CD4-positive, alpha-beta T cell treated with Interleukin-17A for 1 hour (primary cell): ENCODE results near the gene BRAT1.

Source experiments
- DNase-seq: peaks from one replicate; pipeline ENCODE4 v3.0.0-alpha.2; 2020

BRAT1 gene

DNA sequence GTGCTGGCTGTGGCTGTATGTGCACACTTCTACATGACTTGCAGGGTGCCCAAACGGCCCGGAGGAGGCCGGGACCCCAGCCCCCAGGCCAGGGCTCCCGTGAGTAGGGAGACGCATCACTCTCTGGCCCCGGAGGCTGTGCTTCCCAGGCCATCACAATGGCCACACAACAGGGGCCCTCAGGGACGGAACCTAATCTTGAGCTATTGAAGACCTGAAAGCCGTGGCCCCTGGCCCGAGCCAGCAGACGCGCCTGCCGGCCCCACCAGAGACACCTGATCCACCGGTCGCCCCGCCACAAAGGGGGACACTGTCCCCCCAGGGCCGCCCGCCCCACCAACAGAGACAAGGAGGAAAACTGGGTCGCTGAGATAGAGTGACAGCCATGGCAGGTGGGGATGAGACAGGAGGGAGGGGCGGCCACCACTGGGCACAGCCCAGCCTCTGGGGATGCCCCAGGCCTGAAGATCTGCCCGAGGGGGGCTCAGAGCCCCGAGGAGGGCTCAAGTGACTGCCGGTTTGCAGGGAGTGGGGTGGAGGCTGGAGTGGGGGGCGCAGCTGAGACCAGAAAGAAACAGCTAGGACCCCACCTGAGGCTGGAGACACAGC, 45.9 kb downstream of the BRAT1 start:
- no peak for DNase-seq

DNA sequence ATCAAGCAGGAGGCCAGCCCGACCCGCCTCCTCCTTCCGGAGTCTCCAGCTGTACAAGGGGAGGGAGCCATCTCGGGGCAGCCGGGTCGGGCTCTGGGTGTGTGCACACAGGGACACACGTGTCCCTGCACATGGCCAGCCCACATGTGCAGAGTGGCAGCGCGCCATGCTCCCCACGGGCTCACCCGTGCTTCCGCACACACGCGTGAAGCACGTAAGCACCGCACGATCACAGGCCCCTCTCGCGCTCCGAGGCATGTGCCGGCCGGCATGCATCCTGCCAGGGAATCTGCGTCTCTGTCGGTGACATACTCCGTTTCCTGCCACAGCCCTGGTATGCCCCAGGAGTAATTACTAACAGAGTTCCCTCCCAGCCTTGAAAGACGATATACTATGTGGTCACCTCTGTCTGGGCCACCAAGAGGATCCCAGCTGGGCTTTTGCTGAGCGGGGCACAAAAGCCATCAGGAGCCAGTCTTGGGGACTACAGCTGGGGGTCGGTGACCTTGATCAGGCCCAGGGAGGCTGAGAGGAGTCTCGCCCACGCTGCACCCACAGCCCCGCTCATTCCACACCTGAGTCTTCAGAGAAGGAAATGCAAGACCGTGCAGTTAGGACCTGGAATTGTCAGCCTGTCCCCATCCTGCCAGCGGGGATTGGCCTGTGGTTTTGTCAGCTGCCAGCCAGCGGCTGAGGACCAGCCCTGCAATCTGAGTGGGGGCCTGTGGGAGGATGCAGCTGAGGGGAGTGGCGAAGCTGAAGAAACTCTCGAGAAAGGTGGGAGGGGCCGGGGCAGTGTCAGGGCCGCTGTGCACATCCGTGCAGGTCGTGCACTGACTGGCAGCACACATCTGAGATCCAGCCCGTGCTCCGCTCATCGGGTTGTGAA, 46.8 kb downstream of the BRAT1 start:
- DNase-seq: peak; percentile 85

DNA sequence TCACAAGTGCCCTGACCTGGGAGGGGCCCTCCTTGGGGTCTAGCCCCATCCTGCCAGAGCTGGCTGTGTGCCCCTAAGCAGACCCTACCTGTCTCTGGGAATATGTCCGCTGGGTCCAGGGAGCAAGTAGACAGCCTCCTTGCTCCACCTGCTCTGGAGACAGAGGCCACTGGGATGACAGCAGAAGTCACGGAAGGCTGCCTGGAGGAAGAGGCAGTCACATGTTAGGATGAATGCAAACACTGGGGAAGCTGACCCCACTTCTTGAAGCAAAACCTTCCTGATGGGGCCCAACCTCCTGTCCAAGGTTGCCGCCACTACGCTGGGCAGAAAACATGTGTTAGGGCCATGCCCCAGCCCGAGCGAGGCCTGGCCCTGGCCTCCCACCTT, 47.4 kb downstream of the BRAT1 start:
- DNase-seq: no peak

DNA sequence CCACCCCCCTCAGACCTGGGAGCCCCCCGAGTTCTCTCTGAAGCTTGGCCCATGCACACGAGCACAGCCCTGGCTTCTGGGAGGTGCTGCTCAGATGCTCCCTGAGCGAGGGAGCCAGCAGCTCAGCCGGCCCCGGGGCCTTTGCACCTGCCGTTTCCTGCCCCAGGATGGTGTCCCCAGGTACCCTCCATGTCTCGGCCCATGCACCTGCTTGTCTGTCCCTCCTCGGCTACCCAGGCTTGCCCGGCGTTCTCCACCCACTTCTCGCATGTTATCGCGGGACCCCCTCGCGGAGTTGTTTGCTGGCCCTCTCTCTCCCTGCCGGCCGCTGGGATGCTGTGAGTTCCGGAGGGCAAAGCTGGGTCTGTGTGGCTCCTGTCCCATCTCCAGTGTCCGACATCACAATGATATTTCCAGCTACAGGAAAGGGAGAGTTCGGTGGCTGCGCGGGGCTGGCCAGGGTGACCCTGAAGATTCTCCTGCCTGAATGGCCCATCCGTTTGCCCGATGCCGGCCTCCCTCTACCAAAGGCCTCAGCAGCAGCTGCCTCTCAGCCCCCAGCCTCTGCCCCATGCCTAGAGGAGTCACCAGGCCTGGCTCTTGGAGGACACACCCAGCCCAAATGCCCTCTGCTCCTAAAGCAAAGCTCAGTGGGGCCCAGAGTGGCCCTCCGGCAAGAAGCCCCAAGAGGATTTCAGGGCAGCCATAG, 48.0 kb downstream of the BRAT1 start:
- DNase-seq: no peak

DNA sequence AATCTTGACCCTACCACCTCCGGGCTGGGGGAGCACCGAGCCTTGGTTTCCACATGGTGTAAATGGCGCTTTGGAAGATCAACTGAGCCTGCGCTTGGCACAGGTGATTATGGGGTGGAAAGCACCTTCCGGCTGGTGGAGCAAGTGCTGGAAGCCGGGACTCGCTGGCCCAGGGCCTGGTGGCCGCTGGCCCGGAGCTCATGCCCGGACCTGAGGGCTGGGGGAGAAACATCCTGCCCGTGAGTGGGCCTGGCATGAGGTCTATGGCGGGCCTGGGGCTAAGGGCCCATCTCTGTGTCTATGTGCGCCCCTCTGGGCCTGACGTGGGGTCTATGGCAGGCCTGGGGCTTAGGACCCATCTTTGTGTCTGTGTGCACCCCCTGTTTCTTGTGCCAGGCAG, 49.9 kb downstream of the BRAT1 start:
- no peak for DNase-seq

DNA sequence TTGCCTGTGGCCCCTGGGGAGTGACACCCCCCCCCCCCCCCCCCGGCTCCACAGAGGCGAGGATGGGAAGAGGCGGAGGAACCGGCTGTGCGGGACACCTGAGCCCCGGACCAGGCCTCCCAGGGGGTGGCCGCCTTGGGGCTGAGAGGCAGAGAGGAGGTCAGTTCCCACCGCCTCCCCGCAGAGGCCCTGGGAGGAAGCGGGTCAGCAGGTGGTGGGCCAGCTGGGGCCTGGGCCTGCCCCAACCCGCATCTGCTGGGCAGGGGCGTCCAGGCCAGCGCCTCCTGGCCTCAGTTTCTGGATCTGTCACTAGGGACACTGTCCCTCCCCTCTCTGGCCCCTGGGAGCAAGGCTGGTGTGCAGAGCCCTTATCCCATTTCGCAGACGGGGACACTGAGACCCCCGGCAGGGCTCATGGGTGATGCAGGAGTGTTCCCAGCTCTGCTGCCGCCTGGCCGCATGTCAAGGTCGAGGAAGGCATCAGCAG, 50.4 kb downstream of the BRAT1 start:
- no peak for DNase-seq

DNA sequence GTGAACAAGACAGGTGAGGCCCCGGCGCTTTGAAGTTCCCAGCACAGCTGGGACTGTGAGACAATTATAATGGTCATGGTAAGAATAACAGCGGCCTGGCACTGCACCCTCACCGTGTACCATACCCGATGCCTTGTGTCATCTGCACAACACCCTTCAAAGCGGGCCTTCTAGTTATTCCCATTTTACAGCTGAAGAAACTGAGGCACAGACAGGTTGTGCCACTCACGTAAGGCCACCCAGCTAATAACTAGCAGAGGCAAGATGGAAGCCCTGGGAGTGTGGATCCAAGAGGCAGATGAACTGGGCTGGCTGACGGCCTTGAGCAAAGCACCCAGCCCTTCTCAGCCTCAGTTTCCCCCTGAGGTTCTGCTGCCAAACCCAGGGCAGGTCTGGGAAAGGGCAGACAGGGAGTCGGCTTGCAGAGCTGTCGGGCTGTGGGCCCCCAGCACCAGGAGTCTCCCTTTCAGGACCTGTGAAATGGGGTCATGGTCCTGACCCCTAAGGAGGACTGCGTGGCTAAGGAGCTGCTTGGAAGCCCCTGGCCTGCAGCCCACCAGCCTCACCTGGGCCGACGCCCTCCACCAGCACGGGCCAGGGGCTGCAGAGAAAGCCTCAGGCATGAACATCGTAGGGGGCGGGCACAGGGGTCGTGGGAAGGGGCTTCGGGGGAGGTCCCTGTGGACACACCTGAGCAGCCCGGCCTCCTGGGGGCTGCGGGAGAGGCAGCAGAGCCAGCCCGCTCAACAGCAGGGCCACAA, 51.0 kb downstream of the BRAT1 start:
- no peak for DNase-seq

DNA sequence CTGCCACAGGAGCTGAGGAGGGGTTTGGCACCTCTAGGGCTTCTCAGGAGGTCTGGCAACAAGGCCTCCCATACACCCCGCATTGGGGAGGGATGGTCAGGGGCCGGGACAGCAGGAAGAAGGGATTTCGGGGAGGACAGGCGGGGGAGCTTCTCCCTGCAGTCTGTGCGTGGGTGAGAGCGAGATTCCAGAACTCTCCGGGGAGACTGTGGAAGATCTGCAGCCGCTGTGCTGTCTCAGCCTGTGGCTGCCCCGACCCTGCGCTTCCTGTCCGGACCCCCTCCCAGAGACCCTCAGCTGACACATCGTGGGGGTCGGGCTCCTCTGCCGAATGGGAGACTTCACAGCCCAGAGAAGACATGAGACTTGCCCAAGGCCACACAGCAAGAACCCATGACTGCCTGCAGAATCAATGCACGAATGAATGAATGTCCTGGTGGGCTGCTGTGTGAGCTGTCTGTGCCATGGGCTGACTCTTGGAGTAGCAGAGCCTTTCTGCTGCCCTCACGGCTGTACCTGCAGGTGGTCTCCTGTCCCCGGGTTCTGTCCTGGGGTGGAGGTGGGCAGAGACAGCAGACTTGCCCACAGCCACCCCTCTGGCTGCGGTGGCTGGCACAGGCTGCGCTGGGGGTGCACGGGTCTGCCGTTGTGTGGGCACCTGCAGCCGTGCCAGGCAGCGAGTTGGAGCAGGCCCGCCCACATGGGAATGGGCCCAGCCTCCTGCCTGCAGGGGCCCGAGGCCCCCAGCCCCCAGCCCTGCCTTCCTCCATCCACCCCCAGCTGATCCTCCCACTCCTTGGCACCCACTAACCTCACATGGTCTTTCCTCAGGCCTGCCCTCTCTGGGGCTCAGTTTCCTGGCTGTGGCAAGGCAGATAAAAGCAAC, 52.0 kb downstream of the BRAT1 start:
- no peak for DNase-seq

DNA sequence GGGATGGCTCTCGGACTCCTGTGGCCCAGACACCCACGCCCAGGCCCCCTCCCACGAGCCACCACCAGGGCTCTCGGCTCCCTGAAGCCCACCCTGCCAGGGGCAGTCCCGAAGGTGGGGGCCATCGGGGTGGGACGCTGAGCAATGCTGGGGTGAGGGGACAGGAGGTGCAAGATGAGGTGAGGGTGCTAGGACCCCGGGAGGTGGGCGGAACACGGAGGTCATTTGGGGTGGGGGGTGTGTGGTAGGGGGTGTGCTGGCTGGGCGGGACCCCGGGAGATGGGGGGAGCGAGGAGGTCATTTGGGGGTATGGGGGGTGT, 52.7 kb downstream of the BRAT1 start:
- DNase-seq: no peak

DNA sequence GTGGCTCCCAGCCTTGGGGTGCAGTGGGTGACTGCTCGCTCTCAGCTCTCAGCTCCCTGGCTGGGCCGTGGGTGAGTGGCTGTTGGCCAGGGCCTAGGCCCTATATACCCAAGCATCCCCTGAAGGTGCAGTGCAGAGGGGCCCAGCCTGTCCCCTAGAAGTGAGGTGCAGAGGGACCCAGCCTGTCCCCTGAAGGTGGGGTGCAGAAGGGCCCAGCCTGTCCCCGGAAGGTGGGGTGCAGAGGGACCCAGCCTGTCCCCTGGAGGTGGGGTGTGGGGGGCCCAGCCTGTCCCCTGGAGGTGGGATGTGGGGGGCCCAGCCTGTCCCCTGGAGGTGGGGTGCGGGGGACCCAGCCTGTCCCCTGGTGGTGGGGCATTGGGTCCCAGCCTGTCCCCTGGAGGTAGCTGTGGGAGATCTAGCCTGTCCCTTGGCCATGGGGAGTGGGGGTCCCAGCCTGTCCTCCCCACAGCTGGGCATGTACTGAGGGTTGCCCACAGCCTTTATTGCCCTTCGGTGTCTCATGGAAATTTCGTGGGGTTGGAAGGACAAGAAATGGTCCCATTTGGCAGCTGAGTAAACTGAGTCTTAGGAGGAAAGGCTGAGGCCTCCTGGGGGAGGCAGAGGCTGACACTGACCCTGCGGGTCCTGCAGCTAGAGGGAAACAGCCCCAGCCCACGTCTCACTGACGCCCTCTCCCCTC, 53.2 kb downstream of the BRAT1 start:
- no peak for DNase-seq

DNA sequence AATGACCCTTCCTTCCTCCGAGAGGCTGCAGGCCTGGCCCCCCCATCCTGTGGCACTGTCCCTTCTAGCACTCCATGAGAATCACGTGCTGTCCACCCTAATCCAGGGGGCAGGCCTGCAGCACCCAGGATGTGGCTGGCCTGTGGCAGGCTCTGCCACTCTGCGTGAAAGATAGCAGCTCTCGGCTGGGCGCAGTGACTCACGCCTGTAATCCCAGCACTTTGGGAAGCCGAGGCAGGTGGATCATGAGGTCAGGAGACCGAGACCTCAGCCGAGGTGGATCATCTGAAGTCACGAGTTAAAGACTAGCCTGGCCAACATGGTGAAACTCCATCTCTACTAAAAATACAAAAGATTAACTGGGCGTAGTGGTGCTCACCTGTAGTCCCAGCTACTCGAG, 54.6 kb downstream of the BRAT1 start:
- DNase-seq: no peak

DNA sequence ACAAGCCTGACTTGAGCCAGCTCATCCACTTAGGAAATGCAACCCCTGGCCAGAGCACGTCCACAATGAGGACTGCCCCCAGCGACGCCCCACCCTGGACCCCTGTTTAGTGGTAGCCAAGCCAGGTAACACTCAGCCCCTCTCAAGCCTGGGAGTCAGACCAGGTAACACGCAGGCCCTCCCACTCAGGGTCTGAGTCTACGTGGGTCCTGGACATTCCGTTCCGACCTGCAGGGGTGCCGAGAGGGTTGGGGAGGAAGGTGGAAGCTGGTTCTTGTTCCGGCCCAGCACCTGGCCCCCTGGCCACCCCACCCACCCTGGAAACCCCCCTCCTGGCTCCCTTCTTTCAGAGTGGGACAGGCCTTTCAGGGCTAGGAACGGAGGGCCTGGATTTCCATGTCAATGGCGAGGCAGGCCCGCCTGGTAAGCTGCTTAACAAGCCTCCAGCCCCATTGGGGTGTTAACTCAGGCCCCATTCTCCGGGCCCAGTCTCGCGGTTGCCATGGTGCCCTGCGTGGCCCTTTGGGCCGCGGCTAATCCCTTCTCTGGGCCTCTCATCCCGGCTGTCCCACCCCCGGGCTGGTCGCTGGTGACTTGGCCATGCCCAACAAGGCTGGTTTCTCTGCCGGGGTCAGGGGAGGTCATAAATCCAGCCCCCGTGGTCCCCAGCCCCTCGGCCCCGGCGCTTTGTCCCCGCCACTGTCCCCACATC, 55.4 kb downstream of the BRAT1 start:
- no peak for DNase-seq

DNA sequence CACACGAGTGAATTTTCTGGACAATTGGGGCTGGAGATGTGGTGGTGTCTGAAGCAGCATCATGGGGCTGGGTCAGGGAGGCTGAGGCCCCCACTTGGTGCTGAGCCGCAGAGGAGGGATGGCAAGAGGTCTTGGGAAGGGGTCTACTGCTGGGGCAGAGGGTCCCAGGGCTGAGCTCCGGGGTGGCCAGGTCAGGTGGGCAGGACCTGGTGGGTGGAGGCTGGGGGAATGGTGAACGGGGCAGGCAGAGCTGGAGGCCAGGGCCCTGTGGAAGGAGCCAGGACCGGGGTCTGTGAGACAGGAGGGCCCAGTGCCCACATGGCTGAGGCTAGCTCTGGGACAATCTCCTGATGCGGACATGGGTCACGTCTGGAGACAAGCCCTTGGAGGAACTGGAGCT, 56.1 kb downstream of the BRAT1 start:
- no peak for DNase-seq

DNA sequence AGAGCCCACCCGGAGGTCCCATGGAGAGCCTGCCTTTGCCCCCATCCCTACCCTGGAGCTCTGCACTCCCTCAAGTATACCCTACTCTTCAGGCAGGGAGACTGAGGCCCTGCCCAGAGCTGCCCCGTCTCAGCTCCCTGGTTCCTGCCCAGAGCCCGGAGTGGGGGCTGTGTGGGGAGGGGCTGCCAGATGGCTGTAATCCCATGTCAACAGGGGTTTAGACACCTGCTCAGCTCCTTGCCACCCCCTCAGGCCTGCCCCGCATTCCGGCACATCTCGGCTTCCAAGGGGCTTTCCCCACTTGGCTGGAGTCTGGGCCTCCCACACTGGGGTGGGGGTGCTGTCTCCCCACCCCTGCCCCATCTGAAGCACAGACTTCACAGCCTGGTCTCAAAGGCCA, 56.6 kb downstream of the BRAT1 start:
- DNase-seq: no peak

DNA sequence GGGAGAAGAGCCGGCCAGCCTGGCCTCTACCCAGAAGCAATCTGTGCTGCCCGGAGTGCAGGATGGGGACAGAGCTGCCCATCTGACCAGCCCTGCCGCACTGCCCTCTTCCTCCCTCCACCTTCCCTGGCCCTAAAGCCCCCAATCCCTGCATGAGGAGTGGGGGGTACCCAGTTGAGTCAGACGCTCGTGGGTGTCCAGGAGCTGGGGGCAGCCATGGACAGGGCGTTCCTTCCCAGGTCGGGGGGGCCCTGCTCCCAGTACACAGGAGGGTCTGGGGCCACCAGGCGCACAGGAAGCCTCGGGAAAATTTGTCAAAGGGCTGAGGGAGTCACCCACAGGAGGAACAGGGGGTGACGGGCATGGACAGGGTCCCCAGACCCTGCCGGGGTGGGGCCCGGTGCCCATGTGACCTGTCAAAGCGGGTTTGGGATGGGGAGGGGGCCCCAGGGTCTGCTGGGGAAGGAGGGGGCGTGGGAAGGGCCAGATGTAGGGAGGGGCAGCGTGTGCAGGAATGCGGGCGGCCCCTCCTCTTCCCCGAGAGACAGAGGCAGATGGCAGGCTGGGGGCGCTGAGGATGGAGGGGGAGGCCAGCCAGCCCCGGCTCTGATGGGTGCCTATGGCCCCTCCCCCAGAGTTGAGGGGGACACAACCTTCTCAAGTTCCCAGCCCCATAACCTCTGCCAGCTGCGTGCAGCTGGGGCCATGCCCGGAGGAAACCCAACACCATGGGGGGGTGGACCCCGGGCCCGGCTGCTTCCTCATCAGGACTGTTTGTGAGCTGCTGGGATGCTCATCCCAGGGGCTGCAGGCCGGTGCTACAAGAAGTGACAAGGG, 57.6 kb downstream of the BRAT1 start:
- DNase-seq: no peak

DNA sequence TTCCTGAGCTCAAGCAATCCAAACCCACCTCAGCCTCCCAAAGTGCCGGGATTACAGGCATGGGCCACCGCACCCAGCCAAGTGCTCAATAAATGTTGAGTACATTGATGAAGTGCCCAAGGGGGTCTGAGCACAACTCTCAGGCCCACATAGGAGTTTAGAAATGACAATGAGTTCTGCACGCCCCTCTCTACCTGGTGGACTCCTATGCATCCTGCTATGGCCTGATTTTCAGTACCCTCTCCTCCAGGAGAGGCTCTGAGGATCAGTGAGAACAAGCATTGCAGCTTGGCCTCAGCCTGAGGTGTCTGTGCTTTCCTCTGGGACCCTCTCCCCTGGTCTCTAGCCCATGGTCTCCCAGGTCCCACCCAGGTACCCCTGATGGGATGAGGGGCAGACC, 58.3 kb downstream of the BRAT1 start:
- no peak for DNase-seq

DNA sequence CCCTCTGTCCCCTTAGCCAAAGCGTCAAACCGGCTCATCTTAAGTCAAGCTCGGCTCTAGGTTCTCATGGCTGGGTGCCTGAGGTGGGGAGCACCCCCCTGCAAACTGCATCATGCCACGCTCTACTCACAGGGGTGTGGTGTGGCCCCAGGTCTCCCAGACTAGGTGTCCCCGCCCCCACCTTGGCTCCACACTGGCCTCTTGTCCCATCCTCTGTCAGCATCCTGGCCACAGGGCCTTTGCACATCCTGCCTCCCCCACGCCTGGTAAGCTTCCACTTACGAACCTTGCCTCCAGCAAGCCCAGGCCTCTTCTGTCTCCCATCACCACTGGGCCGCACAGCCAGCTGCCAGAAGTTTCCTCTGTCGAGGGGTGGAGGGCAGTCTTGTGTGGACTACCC, 58.9 kb downstream of the BRAT1 start:
- DNase-seq: no peak

DNA sequence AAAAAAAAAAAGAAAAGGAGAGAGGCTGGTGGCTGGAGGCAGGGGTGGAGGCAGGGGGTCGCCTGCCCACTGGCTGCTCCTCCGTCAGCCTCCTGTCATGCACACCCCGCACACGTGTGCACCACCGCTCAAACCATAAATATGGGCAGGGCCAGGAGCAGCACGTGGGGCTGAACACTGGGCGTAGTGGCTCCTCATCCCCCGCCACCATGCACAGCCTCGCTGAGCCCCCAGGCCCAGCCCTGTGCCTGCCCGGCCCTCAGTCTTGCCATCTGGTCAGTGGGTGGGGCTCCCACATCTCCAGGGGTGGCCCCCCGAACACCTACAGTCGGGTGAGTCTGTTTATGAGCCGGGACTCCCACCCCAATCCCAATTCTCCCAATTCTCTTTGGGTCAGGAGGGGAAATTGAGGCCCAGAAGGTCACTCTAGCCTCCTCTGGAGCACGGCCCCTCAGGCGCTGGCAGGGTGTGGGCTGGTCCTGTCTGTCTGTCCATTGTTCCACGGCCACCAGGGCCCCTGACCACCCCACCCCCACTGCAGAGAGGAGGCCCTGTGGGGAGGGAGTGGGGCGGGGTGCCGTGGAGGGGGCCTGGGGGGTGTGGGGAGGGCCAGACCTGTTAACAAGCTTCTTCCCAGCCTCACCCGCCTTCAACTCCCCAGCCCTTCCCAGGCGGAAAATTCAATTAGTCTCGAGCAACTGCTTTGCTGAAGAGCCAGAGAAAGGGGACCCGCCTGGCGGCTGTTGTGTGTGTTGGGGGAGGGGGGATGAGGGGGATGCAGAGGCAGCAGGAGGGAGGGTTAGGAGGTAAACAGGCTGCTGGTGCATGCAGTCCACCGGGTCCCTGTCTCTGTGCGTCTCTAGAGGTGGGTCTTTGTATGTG, 59.7 kb downstream of the BRAT1 start:
- DNase-seq: no peak
